ENCODE measurements around the gene TNFRSF14. TPM values are rescaled to one million over a fixed set of nuclear protein-coding genes. Genes with fewer than 3 reads are reported as not detected.

Gene TNFRSF14
- total and polyA plus RNA-seq, 2 of the 13 experiments (the other 11 are each of a cell fraction or from before 2014, with no cell fraction given), result 11.9 to 49.9 TPM

DNA sequence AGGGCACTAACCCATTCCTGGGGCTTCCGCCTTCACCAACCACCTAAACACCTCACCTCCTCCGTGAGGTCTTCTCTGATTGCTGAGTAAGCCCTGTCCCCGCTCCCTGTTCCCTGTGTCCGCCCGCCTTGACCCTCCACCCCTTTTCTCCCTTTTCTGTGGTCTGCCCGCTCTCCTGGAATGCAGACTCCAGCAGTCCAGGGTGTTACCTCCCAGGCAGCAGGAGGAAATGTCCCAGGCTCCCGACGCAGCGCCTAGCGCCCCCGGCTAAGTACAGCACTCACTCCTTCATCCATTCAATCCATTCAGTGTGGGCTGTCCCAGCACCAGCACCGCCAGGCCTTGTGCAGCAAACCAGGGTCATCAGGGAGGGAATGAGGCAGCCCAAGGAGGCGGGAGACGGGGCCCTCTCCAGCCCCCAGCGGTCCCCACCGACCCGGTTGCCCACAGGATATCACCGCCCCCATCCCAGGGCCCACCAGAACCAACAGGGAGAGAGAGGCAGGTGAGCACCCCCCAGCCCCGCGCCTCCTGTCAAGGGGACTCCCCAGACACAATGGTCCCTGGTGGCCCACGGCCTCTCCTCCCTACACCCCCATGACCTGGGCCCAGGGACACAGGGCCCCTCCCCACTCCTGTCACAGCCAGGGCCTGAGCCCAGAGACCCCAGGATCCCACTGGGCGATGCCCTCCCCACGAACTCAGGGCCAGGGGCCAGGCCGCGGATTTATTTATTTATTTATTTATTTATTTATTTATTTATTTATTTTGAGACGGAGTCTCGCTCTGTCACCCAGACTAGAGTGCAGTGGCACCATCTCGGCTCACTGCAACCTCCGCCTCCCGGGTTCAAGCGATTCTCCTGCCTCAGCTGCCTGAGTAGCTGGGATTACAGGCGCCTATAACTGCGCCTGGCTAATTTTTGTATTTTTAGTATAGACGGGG is 10.2 kb downstream of the TNFRSF14 start:
- Histone ChIP-seq H3K79me2 (ENCODE audit: insufficient read depth, low read length) (no peaks in the 10 kb centered on the region), H3K27ac (ENCODE audit: extremely low read length, insufficient read depth, low read length) (no peak overlapping the region), H3K9ac (ENCODE audit: insufficient read depth, low read depth, low read length) (no peak overlapping the region), H3K4me2 (ENCODE audit: low read depth, low read length) (no peak overlapping the region), H2AFZ (ENCODE audit: low read length) (no peak overlapping the region), H3K27me3 (ENCODE audit: control insufficient read depth in 1 of 2, insufficient read depth in 2 of 2, low read length in 2 of 2) (peaks cover 5 to 34% of the 10 kb centered on the region in 2 experiments; a peak in 4 of 5 replicates), H3K36me3 (replicated peaks in 1 of 2; ENCODE audit: control insufficient read depth in 1 of 2, insufficient read depth in 2 of 2, low read length in 2 of 2) (no peaks in the 10 kb centered on the region), H3K9me3 (ENCODE audit: low read length) (no peaks in the 10 kb centered on the region), H3K4me3 (replicated peaks in 1 of 3; ENCODE audit: insufficient read depth in 1 of 3, low read depth in 2 of 3, low read length in 3 of 3) (no peak overlapping the region), H3K4me1 (ENCODE audit: insufficient read depth, low read length) (peaks cover 31% of the 10 kb centered on the region), H4K20me1 (ENCODE audit: insufficient read depth, low read length) (no peaks in the 10 kb centered on the region)
- intact Hi-C loops (cut with micrococcal nuclease; ENCODE audit: unreplicated experiment), result no loop called here
- POLR2A ChIA-PET, result interaction anchor here (1.7 kb wide), 1 partner anchor 10 kb away, joined by 5 read pairs; the partner anchor contains the start of gene TNFRSF14
- BruUV-seq (replicated peaks), result no TSS peak
- DNase-seq (ENCODE audit: low spot score), result no peak
- 48% methylated on average over 25 of the region's 34 CpGs for whole genome bisulfite sequencing (ENCODE audit: low lambda C conversion rate)
- in situ Hi-C loops (cut with HindIII; ENCODE audit: extremely low pct_ligation_motif_present, low pct_unique_long_range_greater_than_20kb), result no loop called here
- FAIRE-seq, result no peak
- peak; percentile 25 for ATAC-seq
- CTCF ChIA-PET (ENCODE audit: low intra/inter-chr PET ratio, low total read pairs), result no interaction called here
- TF ChIP-seq RFX5 (IDR thresholded peaks at IDR 0.05; ENCODE audit: low read depth, low read length), result no peak
- no peak for TF ChIP-seq ZNF850 (CRISPR knock-in tag; conservative IDR thresholded peaks at IDR 0.05)
- TF ChIP-seq, protein P1, sequence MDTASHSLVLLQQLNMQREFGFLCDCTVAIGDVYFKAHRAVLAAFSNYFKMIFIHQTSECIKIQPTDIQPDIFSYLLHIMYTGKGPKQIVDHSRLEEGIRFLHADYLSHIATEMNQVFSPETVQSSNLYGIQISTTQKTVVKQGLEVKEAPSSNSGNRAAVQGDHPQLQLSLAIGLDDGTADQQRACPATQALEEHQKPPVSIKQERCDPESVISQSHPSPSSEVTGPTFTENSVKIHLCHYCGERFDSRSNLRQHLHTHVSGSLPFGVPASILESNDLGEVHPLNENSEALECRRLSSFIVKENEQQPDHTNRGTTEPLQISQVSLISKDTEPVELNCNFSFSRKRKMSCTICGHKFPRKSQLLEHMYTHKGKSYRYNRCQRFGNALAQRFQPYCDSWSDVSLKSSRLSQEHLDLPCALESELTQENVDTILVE (CRISPR knock-in tag; IDR thresholded peaks at IDR 0.05), result no peak
- no peak for TF ChIP-seq ZFP36L2 (CRISPR knock-in tag; IDR thresholded peaks at IDR 0.05)
- TF ChIP-seq ETV6 (CRISPR knock-in tag; conservative IDR thresholded peaks at IDR 0.05), result no peak
- no peak for TF ChIP-seq MEIS1 (CRISPR knock-in tag; IDR thresholded peaks at IDR 0.05; ENCODE audit: borderline replicate concordance)
- TF ChIP-seq, protein P2, sequence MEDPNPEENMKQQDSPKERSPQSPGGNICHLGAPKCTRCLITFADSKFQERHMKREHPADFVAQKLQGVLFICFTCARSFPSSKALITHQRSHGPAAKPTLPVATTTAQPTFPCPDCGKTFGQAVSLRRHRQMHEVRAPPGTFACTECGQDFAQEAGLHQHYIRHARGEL (CRISPR knock-in tag; IDR thresholded peaks at IDR 0.05), result no peak
- no peak for TF ChIP-seq POGZ (CRISPR knock-in tag; IDR thresholded peaks at IDR 0.05)
- no peak for TF ChIP-seq FOXC1 (CRISPR knock-in tag; IDR thresholded peaks at IDR 0.05; ENCODE audit: borderline replicate concordance)
- no peak for TF ChIP-seq NR1H2 (CRISPR knock-in tag; IDR thresholded peaks at IDR 0.05; ENCODE audit: borderline replicate concordance, low read depth)
- TF ChIP-seq SRF (IDR thresholded peaks at IDR 0.05; ENCODE audit: low read depth, low read length), result no peak
- TF ChIP-seq, protein P3, sequence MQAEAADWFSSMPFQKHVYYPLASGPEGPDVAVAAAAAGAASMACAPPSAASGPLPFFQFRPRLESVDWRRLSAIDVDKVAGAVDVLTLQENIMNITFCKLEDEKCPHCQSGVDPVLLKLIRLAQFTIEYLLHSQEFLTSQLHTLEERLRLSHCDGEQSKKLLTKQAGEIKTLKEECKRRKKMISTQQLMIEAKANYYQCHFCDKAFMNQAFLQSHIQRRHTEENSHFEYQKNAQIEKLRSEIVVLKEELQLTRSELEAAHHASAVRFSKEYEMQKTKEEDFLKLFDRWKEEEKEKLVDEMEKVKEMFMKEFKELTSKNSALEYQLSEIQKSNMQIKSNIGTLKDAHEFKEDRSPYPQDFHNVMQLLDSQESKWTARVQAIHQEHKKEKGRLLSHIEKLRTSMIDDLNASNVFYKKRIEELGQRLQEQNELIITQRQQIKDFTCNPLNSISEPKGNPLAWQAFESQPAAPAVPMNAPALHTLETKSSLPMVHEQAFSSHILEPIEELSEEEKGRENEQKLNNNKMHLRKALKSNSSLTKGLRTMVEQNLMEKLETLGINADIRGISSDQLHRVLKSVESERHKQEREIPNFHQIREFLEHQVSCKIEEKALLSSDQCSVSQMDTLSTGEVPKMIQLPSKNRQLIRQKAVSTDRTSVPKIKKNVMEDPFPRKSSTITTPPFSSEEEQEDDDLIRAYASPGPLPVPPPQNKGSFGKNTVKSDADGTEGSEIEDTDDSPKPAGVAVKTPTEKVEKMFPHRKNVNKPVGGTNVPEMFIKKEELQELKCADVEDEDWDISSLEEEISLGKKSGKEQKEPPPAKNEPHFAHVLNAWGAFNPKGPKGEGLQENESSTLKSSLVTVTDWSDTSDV (CRISPR knock-in tag; IDR thresholded peaks at IDR 0.05), result no peak

Measured in HepG2 (cell line).